GM12891 (cell line): ENCODE results near the gene RAB5IF.

ENCODE experiments used
- POLR2A ChIP-seq: IDR thresholded peaks from 2 replicates; pipeline ENCODE4 v1.6.1; 2011; ENCODE audit warnings: low read depth, low read length, control low read depth
- POLR2AphosphoS5 ChIP-seq: IDR thresholded peaks from 2 replicates; pipeline ENCODE4 v1.6.1; 2011; ENCODE audit warnings: low read depth, low read length, control low read depth
- SPI1 ChIP-seq: IDR thresholded peaks from 2 replicates; pipeline ENCODE4 v1.6.1; 2011; ENCODE audit warnings: low read depth, low read length, control low read depth

DNA sequence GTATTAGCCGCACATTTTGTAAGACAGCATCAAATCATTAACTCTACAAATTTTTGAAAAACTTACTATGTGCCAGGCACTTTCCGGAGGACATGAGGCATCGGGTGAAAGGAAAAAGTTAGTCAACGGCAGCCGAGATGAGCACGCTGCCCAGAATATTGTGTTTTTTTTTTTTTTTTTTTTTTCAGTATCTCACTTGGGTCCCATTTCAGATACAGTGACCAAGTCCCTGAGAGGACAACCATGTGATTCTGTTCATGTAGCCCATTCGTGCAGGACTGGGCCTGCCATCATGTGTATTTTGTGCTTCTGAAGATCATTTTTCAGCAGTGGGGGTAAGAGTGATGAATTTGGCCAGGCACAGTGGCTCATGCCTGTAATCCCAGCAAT is 39.1 kb downstream of the RAB5IF start:
- no peak for TF ChIP-seq POLR2A
- no peak for TF ChIP-seq POLR2AphosphoS5
- no peak for TF ChIP-seq SPI1
